Measurements from ENCODE around the gene AKAP11.

The AKAP11 gene

GRCh38 chr13:42337808-42338600 lies 66.1 kb downstream of the AKAP11 start:
- no peak for DNase-seq

GRCh38 chr13:42345367-42345766 lies 73.4 kb downstream of the AKAP11 start:
- no peak for DNase-seq

DNA sequence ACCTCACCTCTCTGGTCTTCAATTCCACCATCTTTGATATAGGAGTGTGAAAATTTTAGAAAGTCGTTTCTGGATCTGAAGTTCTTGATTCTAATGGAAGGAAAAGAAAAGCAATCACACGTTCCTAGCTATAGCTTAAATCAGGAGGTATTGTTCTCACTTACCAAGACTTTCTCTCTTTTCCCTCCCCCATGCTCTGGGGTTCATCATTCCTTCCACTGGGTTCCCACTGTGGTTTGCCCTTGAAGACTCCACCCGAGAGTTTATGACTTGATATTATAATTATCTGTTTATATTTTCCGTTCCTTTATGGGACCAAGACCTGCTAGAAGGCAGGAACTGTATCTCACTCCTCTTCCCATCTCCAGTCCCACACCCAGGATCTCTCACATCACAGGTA lies 76.6 kb downstream of the AKAP11 start:
- DNase-seq = no peak

GRCh38 chr13:42350141-42350540 lies 78.2 kb downstream of the AKAP11 start:
- DNase-seq = no peak

- no peak for DNase-seq
Measured at GRCh38 chr13:42354241-42355091, 82.5 kb downstream of the AKAP11 start.

DNA sequence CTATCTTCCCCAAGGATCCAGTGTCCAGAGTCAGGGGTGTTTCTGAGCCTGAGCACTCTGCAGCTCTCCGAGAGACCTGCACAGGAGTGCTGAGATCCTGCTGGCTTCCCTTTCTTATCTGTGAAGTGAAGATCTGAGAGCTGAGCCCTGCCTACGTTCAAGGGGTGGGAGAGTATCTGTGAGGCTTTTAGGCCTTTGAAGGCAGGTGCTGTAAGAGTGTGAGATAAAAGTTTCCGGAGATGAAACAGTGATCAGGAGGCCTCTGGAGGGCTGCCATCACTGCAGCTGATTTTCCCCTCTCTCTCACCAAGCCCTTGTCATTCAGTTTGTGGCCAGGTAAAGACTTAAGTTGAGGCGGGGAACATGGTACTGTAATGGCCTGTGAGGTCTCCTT lies 83.1 kb downstream of the AKAP11 start:
- DNase-seq = no peak

DNA sequence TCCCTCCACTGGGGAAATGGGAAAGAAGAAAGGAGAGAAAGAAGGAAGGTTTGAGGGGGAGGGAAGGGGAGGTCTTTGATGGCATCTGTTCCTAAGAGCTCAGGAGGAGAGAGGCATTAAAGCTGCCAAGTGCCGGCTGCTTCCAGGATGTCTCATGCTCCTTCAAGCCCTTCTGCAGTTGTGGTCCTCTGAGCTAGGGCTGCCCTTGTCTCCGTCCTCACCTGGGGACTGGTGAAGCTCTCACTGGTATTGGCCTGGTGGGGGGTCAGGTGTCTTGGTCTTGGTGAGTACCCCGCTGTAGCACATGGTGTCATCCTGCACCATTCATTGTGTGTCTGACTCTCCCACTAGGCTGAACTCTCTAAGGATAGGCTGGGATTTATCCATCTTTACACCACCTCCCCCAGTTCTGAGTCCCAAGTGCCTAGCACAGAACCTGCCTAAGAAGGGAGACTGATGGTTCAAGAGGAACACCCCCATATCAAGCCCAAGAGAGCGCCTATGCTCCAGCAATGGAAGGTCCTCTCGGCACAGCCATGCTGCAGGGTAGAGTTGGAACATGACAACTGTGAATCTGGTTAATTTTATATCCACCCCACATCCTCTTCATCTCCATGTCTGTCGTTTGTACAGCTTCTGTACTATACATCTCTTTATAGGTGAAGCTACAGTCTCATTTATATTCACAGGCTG lies 83.7 kb downstream of the AKAP11 start:
- DNase-seq = no peak

DNA sequence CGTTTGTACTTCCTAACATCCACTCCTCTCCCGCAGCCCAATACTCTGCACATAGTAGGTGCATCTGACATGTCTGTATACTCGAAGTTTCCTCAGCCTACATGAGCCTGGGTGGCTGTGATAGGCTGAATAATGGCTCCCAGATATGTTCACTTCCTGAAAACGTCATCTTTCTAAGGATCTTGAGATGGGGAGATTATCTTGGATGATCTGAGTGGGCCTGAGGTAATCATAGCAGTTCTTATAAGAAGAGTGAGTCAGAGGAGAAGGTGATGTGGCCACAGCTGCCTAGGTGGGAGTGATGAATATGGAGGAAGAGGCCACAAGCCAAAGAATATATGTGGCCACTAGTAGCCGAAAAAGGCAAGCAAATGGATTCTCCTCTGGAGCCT lies 84.2 kb downstream of the AKAP11 start:
- DNase-seq = no peak

DNA sequence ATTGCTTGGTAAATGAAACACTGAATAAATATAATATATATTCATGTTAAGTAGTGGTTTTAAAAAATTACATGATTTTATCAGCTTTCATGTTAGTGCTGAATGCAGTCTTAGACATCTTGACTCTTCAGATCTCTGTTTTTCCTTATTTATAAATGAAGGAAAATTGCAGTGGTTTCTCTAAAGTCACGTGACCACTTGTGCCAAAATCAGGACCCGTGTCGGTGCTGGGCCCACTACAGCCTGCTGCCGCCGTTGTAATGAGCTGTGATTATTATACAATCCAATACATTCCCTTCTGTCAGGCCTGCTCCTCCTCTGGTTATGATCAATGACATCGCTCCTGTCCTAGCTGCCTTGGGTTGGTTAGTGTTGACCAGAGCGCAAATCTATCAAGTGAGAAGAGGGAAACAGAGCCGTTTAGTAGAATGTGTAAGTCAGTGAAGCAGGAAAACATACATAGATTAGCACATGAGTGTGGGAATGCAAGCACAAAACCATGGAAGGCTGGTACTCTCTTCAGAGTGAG lies 88.2 kb downstream of the AKAP11 start:
- DNase-seq = no peak

DNA sequence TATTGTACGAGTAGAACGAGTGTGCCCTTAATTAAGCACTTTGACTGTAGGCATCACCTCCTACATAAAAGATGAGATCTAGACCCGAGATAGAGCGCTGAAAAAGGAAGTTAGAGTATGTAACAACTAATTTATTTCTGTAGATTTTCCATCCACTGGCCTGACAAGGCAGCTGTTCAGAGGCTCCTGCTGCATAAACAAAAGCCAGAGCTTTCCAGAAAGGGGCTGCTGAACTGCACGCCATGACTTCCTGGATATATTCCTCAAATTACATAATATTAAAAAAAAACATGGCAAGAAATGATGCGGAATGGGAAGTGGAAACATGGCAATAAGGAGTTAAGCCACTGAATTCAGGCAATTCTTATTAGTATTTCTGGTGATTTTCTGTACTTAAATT lies 89.7 kb downstream of the AKAP11 start:
- no peak for DNase-seq

- no peak for DNase-seq
Measured at GRCh38 chr13:42363941-42364612, 92.1 kb downstream of the AKAP11 start.

DNA sequence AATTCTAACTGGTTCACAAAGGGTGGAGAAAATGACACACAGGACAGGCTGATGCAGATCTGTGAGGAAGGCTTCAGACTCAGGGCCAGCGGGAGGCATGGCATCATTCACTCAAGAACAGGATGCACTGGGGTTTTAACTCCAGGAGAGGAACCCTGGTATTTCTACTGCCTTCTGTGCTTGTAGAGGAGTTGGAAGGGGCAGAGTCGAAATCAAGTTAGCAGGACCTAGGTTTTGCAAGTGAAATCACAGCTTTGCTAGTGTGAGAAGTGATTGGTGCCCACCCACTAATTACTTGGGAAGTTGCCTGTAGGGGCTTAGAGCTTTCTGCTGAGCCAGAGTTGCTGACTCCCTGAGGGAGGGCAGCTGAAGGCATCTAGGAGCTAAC lies 92.7 kb downstream of the AKAP11 start:
- DNase-seq = no peak

DNA sequence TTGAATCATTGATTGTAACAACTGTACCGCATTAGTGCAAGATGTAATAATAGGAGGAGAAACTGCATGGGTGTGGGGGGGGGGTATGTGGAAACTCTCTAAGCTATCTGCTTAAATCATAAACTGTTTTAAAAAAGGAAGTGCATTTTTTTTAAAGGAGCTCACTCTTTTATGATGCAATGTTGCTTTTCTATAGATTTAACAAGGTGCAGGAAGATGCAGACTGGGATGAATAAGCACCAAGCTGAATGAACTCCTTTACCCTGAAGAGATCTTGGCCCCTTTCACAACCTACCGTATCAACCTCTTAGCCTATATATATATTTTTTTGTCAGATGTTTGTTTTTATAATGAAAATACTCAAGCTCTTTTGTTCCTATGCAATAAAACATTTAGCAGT lies 95.9 kb downstream of the AKAP11 start:
- no peak for DNase-seq

DNA sequence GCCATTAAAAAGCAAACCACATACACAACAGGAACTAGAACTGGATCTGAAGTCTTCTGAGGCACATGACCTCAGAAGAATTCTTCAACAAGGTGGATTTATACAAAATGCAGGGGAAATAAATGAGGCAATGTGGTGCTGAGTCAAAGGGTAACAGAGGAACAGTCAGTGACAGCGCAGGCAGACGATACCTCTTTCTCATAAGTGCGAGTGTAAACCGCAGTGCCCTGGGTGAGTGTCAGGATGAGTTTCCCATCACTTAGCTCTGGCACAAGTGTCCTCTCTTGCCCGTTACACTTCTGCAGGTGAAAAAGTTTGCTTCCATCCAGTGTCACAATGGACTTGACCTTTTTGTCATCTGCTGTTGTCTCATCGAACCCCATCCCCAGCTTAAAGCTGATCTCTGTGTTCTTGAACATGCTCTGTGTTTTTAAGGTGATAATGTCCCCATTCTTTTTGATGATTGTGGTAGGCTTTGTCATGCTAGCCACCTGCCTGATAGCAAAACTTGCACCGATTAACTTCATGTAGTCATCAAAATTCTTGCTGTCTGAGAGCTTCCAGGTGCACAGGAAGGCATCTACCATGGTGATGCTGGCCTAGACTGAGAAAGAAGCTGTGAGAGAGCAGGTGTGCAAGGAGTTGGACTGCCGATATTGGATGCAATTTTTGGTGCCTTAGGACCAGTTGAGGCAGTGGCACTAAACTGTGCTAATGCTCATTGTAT lies 97.3 kb downstream of the AKAP11 start:
- no peak for DNase-seq

DNA sequence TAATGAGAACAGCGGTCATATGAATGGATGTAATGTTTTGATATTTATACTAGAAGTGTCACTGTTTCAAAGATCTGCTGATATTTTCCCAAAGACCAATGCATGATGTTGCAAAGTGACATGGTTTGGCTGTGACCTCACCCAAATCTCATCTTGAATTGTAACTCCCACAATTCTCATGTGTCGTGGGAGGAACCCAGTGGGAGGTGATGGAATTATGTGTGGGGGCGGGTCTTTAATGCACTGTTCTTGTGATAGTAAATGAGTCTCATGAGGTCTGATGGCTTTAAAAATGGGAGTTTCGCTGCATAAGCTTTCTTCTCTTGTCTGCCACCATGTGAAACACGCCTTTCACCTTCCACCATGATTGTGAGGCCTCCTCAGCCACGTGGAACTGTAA lies 98.3 kb downstream of the AKAP11 start:
- DNase-seq = no peak

Data from NCI-H1105 (cell line).